Rectal smooth muscle tissue (tissue), 1 donor: ENCODE measurements around the gene DHRS7B.
"Not testable (repeated sequence)": the region's sequence is repeated elsewhere in the genome, so short reads cannot be mapped to it uniquely, and the experiment has no call there.

Source experiments
- H3K27ac ChIP-seq: one replicate; pipeline ENCODE4 v1.7.0; 2013; ENCODE audit warnings: low read depth, low read length, inconsistent platforms
- H3K27me3 ChIP-seq: one replicate; pipeline ENCODE4 v1.7.0; 2013; ENCODE audit warnings: low read length; ENCODE audit not compliant: control insufficient read depth, insufficient read depth
- H3K36me3 ChIP-seq: one replicate; pipeline ENCODE4 v1.7.0; 2013; ENCODE audit warnings: low read length; ENCODE audit not compliant: control insufficient read depth, insufficient read depth
- H3K4me1 ChIP-seq: one replicate; pipeline ENCODE4 v1.7.0; 2013; ENCODE audit warnings: low read length; ENCODE audit not compliant: control insufficient read depth, insufficient read depth
- H3K4me3 ChIP-seq: one replicate; pipeline ENCODE4 v1.7.0; 2013; ENCODE audit warnings: low read length
- H3K9ac ChIP-seq: one replicate; pipeline ENCODE4 v1.7.0; 2013; ENCODE audit warnings: low read length

The DHRS7B gene

DNA sequence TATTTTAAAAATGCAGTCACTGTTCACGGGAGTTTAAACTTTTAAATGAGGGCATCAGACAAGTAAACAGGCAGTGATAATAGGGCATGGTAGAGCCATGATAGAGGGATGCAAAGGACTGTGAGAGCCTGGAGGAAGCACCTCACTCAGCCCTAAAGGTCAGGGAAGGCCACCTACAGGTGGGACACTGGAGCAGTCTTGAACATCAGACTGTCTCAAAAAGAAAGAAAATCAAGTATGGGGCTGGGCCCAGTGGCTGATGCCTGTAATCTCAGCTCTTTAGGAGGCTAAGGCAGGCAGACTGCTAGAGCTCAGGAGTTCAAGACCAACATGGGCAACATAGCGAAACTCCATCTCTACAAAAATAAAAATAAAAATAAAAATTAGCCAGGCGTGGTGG is 31.0 kb upstream of the DHRS7B start:
- H3K4me3 ChIP-seq, result no peak overlapping the region
- no peaks in the 10 kb centered on the region for H3K27me3 ChIP-seq
- no peak overlapping the region for H3K27ac ChIP-seq
- H3K36me3 ChIP-seq, result no peaks in the 10 kb centered on the region
- H3K4me1 ChIP-seq, result no peaks in the 10 kb centered on the region
- H3K9ac ChIP-seq, result no peak overlapping the region

DNA sequence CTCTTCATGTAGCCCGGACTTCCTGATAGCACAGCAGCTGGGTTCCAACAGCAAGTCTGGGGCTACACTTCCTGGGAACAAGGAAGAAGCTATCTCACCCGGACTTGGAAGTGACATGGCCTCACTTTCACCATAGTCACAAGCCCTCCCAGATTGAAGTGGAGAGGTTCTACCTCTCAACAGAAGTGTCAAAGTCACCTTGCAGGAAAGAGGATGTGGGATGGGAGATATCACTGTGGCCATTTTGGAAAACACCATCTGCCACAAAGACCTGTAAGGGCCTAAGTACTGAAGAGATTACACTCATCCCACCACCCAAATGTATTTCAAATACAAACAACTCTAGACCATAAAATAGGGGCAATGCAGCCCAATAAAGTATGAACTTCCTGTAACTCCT is 29.9 kb upstream of the DHRS7B start:
- H3K27ac ChIP-seq, result no peak overlapping the region
- no peaks in the 10 kb centered on the region for H3K4me1 ChIP-seq
- H3K36me3 ChIP-seq, result no peaks in the 10 kb centered on the region
- H3K27me3 ChIP-seq, result no peaks in the 10 kb centered on the region
- no peak overlapping the region for H3K9ac ChIP-seq
- H3K4me3 ChIP-seq, result no peak overlapping the region

DNA sequence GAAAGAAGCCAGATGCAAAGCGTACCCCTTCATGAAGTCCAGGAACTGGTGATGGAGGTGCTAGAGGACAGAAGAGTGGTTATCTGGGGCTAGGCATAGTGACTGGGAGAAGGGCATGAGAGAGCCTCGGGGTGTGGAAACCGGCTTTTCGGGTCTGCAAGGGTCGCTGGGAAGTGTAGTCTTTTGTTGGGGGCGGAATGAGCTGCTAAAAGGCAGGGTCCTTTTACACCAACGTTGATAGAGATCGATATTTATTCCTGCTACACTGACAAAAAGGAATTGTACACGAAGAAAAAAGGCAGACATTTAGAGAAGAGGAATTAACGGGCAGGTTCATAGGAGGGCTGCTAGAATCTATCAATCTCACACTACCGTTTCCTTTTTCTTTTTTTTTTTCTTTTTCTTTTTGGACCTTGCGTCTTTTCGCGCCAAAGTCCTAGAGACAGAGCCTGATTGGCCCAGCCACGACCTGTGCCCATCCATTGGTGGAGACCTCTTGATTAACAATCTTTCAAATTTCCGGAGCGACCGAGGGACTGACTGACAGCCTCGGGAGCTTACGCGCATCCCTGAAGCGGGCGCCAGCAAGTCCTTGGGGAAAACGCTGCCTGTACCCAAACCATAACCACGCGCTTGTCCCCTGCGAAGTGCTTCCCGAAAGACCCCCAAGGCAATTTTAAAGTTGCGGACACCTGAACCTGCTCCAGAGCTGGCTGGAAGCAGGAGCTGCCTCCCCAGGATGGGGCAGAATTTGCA is 27.7 kb upstream of the DHRS7B start:
- Histone ChIP-seq H3K4me3 (peak overlapping the region; percentile 67), H3K9ac (no peak overlapping the region), H3K27ac (no peak overlapping the region), H3K4me1 (no peaks in the 10 kb centered on the region), H3K36me3 (no peaks in the 10 kb centered on the region), H3K27me3 (no peaks in the 10 kb centered on the region)

DNA sequence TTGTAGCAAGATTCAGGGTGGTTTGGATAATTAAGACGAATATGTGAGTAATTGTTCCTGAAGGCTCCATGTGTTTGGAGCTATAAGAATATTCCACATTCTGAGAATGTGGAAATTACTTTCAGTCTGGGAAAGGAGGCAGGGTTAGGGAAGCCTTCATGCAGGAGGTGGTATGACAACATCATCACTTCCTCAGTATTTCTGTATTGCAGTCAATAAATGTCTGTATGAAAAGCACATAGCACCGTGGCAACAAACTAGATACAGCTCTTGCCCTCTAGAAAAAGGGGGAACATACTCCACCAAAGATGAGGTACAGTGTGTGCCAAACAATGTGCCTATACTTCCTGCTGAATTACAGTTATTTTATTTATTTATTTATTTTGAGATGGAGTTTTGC is 26.1 kb upstream of the DHRS7B start:
- Histone ChIP-seq H3K4me3 (no peak overlapping the region), H3K27ac (no peak overlapping the region), H3K9ac (no peak overlapping the region), H3K4me1 (no peaks in the 10 kb centered on the region), H3K36me3 (no peaks in the 10 kb centered on the region), H3K27me3 (no peaks in the 10 kb centered on the region)

DNA sequence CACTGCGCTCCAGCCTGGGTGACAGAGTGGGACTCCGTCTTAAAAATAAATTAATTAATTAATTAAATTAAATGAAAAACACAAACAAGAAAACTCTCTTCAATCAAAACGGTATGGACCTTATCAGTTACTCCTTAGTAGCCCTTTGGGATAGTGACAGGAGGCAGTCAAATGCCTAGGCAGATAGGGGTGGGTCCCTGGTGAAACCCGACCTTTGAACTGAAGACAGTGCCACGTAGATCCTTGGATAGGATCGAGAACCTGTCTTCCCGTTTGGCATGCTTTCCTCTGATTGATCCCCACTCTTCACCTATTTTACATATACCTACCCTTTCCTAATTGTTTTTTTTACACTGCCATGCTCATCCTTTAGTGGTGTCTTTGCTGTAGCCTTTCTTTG is 22.2 kb upstream of the DHRS7B start:
- Histone ChIP-seq H3K4me1 (no peaks in the 10 kb centered on the region), H3K27me3 (no peaks in the 10 kb centered on the region), H3K36me3 (no peaks in the 10 kb centered on the region), H3K27ac (no peak overlapping the region), H3K4me3 (no peak overlapping the region), H3K9ac (no peak overlapping the region)

DNA sequence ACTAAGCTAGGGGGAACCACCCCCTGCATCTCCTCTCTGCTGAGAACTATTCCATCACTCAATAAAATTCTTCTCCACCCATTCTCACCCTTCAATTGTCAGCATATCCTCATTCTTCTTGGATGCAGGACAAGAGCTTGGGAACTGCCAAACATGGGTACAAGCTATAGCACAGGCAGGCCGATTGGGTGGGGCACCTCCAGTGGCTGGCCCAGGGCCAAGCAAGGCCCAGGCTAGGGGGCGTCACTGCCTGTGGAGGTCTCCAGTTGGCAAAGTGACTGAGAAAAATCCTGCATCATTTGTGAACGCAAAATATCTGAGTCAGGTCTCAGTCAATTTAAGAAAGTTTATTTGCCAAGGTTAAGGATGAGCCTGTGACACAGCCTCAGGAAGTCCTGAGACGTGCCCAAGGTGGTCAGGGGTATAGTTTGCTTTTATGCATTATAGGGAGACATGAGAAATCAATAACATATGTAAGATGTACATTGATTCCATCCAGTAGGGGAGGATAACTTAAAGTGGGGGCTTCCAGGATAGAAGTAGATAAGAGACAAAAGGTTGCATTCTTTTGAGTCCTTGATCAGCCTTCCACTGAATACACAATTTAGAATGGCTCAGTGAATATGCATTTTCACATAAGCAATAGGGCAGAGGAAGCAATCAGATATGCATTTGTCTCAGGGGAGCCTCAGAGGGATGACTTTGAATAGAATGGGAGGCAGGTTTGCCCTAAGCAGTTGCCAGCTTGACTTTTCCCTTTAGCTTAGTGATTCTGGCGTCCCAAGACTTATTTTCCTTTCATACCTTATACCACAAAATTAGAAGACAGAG is 21.5 kb upstream of the DHRS7B start:
- H3K27me3 ChIP-seq, result no peaks in the 10 kb centered on the region
- no peak overlapping the region for H3K4me3 ChIP-seq
- no peaks in the 10 kb centered on the region for H3K4me1 ChIP-seq

DNA sequence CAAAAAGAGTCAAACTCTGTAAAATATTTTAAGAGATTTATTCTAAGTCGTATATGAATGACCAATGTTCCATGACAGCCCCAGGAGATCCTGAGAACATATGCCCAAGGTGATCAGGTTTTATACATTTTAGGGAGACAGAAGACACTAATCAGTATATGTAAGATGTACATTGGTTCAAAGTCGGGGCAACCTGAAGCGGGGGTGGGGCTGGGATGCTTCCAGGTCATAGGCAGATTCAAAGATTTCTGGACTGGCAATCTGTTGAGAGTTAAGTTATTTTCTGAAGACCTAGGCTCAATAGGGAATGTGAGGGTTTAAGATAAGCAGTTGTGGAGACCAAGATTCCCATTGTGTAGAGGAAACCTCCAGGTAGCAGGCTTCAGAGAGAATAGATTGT is 20.4 kb upstream of the DHRS7B start:
- no peaks in the 10 kb centered on the region for H3K4me1 ChIP-seq
- H3K36me3 ChIP-seq, result no peaks in the 10 kb centered on the region
- no peaks in the 10 kb centered on the region for H3K27me3 ChIP-seq
- H3K27ac ChIP-seq, result no peak overlapping the region
- no peak overlapping the region for H3K9ac ChIP-seq
- no peak overlapping the region for H3K4me3 ChIP-seq

More for the DNA sequence above, 21.5 kb upstream of the DHRS7B start:
- no peaks in the 10 kb centered on the region for H3K36me3 ChIP-seq
- H3K27ac ChIP-seq, result no peak overlapping the region
- H3K9ac ChIP-seq, result no peak overlapping the region

DNA sequence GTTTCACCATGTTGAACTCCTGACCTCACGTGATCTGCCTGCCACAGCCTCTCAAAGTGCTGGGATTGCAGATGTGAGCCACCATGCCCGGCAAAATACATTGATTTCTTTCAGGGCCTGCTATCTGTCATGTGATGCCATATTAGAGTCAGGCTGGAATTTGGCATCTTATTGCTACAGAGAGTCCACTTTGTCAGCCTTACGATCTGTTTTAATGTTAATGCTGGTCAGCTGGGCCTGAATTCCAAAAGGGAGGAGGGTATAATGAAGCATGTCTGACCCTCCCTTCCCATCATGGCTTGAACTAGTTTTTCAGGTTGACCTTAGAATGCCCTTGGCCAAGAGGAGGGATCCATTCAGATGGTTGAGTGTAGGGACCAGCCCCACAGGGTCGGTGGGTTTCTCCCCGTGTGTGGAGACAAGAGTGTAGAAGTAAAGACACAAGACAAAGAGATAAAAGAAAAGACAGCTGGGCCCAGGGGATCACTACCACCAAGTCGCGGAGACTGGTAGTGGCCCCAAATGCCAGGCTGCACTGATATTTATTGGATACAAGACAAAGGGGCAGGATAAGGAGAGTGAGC is 19.6 kb upstream of the DHRS7B start:
- H3K9ac ChIP-seq, H3K27me3 ChIP-seq, H3K36me3 ChIP-seq, H3K4me3 ChIP-seq, H3K27ac ChIP-seq, H3K4me1 ChIP-seq: not testable (repeated sequence)

DNA sequence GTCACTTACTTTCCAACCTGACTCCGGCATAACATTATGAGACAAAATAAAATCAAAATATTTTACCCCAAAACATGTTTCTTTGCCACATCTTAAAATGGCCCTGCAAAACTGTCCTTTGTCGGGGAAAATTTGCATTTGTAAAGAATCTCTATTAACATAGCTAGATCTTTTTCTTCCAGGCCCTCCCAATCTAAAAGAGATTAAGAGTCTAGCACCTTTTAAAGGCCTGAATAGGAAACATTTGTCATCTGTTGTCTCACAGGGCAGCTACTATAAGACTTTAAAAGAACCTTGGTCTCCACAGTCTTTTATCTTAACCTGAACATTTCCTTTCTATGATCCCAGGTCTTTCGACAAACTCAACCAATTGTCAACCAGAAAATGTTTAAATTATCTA is 18.1 kb upstream of the DHRS7B start:
- Histone ChIP-seq H3K27me3 (no peaks in the 10 kb centered on the region), H3K27ac (no peak overlapping the region), H3K4me3 (no peak overlapping the region), H3K4me1 (no peaks in the 10 kb centered on the region), H3K9ac (no peak overlapping the region), H3K36me3 (no peaks in the 10 kb centered on the region)

DNA sequence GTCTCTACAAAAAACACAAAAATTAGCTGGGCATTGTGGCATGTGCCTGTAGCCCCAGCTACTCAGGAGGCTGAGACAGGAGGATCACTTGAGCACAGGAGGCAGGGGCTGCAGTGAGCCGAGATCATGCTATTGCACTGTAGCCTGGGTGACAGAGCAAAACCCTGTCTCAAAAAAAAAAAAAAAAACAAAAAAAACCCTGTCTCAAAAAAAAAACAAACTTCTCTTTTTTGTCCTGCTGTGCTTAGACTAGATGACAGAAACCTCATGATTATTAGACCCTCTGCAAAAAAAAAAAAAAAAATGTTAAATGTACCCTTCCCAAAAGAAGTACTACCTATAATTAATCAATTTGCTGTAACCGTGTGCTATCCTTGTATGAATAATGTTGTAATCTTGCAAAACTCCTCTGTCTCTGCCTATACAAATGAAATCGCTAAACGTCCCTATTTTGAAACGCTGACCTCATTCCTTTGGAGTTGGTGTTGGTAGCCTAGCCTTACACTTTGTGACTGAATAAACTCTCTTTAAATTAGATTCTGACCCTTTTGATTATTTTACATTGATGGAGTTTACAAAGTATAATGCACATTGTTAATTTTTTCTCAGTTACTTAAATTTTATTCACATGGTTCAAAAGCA is 13.6 kb upstream of the DHRS7B start:
- no peak overlapping the region for H3K4me3 ChIP-seq
- no peak overlapping the region for H3K27ac ChIP-seq
- no peaks in the 10 kb centered on the region for H3K4me1 ChIP-seq
- H3K27me3 ChIP-seq, result no peaks in the 10 kb centered on the region
- no peaks in the 10 kb centered on the region for H3K36me3 ChIP-seq
- no peak overlapping the region for H3K9ac ChIP-seq

DNA sequence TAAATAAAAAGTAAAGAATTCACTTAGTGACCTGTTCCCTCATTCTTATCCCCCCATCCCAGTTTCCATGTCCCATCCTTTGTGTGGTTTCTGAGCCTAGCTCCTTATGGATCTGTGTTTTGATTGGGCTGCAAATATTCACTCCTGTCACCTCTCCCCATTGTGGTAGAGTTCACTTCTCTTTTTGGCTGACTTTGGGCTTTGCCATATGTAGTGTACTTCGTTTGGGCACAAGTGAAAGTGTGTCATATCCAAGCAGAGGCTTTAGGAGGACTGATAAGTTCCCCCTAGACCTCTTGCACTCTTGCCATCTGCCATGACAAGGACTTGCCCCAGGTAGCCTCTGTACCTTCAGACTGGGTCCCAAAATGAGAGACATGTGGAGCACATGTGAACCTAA is 13.0 kb upstream of the DHRS7B start:
- H3K36me3 ChIP-seq, result no peaks in the 10 kb centered on the region
- no peaks in the 10 kb centered on the region for H3K4me1 ChIP-seq
- H3K9ac ChIP-seq, result no peak overlapping the region
- no peaks in the 10 kb centered on the region for H3K27me3 ChIP-seq
- H3K27ac ChIP-seq, result no peak overlapping the region
- no peak overlapping the region for H3K4me3 ChIP-seq

DNA sequence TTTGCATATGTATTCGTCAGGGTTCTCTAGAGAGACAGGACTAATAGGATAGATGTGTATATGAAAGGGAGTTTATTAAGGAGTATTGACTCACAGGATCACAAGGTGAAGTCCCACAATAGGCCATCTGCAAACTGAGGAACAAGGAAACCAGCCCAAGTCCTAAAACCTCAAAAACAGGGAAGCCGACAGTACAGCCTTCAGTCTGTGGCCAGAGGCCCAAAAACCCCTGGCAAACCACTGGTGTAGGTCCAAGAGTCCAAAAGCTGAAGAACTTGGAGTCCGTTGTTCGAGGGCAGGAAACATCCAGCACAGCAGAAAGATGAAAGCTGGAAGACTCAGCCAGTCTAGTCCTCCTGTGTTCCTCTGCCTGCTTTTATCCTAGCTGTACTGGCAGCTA is 12.0 kb upstream of the DHRS7B start:
- not testable (repeated sequence) for H3K9ac ChIP-seq, H3K27me3 ChIP-seq, H3K36me3 ChIP-seq, H3K4me1 ChIP-seq, H3K27ac ChIP-seq, H3K4me3 ChIP-seq
